HepG2 (cell line): ENCODE results near the gene HSPE1. TPM values are rescaled to one million over a fixed set of nuclear protein-coding genes. Genes with fewer than 3 reads are reported as not detected.
A peak's percentile ranks its signal among the peaks of the same experiment; 100 is the strongest.

ENCODE experiments used
- ARID3A ChIP-seq: IDR thresholded peaks from 2 replicates; pipeline ENCODE4 v1.6.1; 2012; ENCODE audit warnings: low read depth, low read length, improper control_type of control experiment
- CREM ChIP-seq, 2 experiments: sonication (generic) in 1 of 2; formaldehyde crosslinking in 1 of 2; IDR thresholded peaks; 2 replicates each; pipeline versions ENCODE4 v1.4.0 to v1.6.1; 2016 to 2020; ENCODE audit warnings: antibody characterized with exemption in 1 of 2, mild to moderate bottlenecking in 1 of 2, missing genetic modification reagents in 1 of 2
- ELF1 ChIP-seq: sonication (generic); formaldehyde crosslinking; IDR thresholded peaks from 2 replicates; pipeline ENCODE4 v1.4.0; 2020; ENCODE audit warnings: missing genetic modification reagents
- HNRNPH1 ChIP-seq: fragments of 200-400 bp; formaldehyde crosslinking; optimal IDR thresholded peaks from 2 replicates; pipeline ENCODE3; 2017; ENCODE audit warnings: mild to moderate bottlenecking, low read depth, low read length
- HOXA5 ChIP-seq: sonication (generic); formaldehyde crosslinking; IDR thresholded peaks from 2 replicates; pipeline ENCODE4 v1.4.0; 2020; ENCODE audit warnings: missing genetic modification reagents
- KAT7 ChIP-seq: IDR thresholded peaks from 2 replicates; pipeline ENCODE4 v1.6.1; 2018; ENCODE audit warnings: borderline replicate concordance, missing compliant biosample characterization
- NFATC3 ChIP-seq: sonication (generic); formaldehyde crosslinking; IDR thresholded peaks from 2 replicates; pipeline ENCODE4 v1.5.1; 2020; ENCODE audit warnings: mild to moderate bottlenecking, missing genetic modification reagents
- NONO ChIP-seq, 2 experiments: fragments of 450-650 bp in 1 of 2; sonication (generic) in 1 of 2; formaldehyde crosslinking in 1 of 2; IDR thresholded peaks in 1 of 2; conservative IDR thresholded peaks in 1 of 2; 2 replicates each; pipeline versions ENCODE4 v1.6.1 to v1.8.0; 2017 to 2022; ENCODE audit warnings: mild to moderate bottlenecking in 1 of 2, missing genetic modification reagents in 1 of 2, moderate library complexity in 1 of 2
- POLR2A ChIP-seq, 2 experiments: IDR thresholded peaks; 2 replicates each; pipeline ENCODE4 v1.6.1; 2011; ENCODE audit warnings: low read depth in 2 of 2, low read length in 2 of 2, mild to moderate bottlenecking in 1 of 2, moderate library complexity in 1 of 2; ENCODE audit not compliant: insufficient read depth in 1 of 2
- POLR2AphosphoS5 ChIP-seq: IDR thresholded peaks from 2 replicates; pipeline ENCODE4 v1.6.1; 2012; ENCODE audit warnings: low read depth, low read length
- SATB2 ChIP-seq: sonication (generic); formaldehyde crosslinking; IDR thresholded peaks from 2 replicates; pipeline ENCODE4 v1.5.0; 2020; ENCODE audit warnings: missing genetic modification reagents
- TOPORS ChIP-seq: sonication (generic); formaldehyde crosslinking; IDR thresholded peaks from 2 replicates; pipeline ENCODE4 v1.8.0; 2023; ENCODE audit warnings: mild to moderate bottlenecking, missing genetic modification reagents
- TRIM24 ChIP-seq: sonication (generic); formaldehyde crosslinking; IDR thresholded peaks from 2 replicates; pipeline ENCODE4 v1.8.0; 2022; ENCODE audit warnings: mild to moderate bottlenecking, missing genetic modification reagents
- ZBTB40 ChIP-seq, 2 experiments: fragments of 450-650 bp in 1 of 2; sonication (generic) in 1 of 2; formaldehyde crosslinking in 1 of 2; IDR thresholded peaks; 2 replicates each; pipeline versions ENCODE4 v1.6.1 to v1.8.0; 2016 to 2022; ENCODE audit warnings: antibody characterized with exemption in 1 of 2, mild to moderate bottlenecking in 1 of 2, missing genetic modification reagents in 1 of 2
- ZFYVE20 ChIP-seq: sonication (generic); formaldehyde crosslinking; IDR thresholded peaks from 2 replicates; pipeline ENCODE4 v1.8.0; 2023; ENCODE audit warnings: low read depth, mild to moderate bottlenecking, moderate library complexity, missing genetic modification reagents, borderline replicate concordance
- ZMYM4 ChIP-seq: sonication (generic); formaldehyde crosslinking; IDR thresholded peaks from 2 replicates; pipeline ENCODE4 v1.8.1; 2023; ENCODE audit warnings: mild to moderate bottlenecking, missing genetic modification reagents
- ZNF20 ChIP-seq: sonication (generic); formaldehyde crosslinking; IDR thresholded peaks from 2 replicates; pipeline ENCODE4 v1.4.0; 2020; ENCODE audit warnings: mild to moderate bottlenecking, moderate library complexity, missing genetic modification reagents
- ZNF468 ChIP-seq: sonication (generic); formaldehyde crosslinking; IDR thresholded peaks from 2 replicates; pipeline ENCODE4 v1.8.0; 2022; ENCODE audit warnings: mild to moderate bottlenecking, moderate library complexity, missing genetic modification reagents
- ZNF772 ChIP-seq: sonication (generic); formaldehyde crosslinking; IDR thresholded peaks from 2 replicates; pipeline ENCODE4 v1.5.0; 2020; ENCODE audit warnings: mild to moderate bottlenecking, missing genetic modification reagents
- polyA plus RNA-seq, 8 experiments: library from polyadenylated mRNA; depleted of rRNA in 3 of 8; stranded (reverse) in 7 of 8; unstranded in 1 of 8; fragments of >200 nt; fragmentation: Illumina TruSeq in 4 of 8; extraction: Trizol in 4 of 8; gene quantifications; 2 replicates each; pipeline versions ENCODE4 v1.2.1 to v1.2.3, GENCODE V29; 2011 to 2016; ENCODE audit warnings: low read depth in 4 of 8, missing spikeins in 1 of 8, mixed read lengths in 1 of 8; ENCODE audit not compliant: insufficient read depth in 1 of 8
- total RNA-seq, 5 experiments: library from RNA; depleted of rRNA; stranded (reverse); fragments of >200 nt; fragmentation: Illumina TruSeq; extraction: Trizol; gene quantifications; 2 replicates each; pipeline ENCODE4 v1.2.3, GENCODE V29; 2016; ENCODE audit warnings: low read depth in 1 of 5

HSPE1 gene
- total and polyA plus RNA-seq, 2 of the 13 experiments (the other 11 are each of a cell fraction or from before 2014, with no cell fraction given), result 244 to 823 TPM

GRCh38 chr2:197499594-197500502, at the start of gene HSPE1, which contains the start of gene HSPD1 (continued):
- TF ChIP-seq ARID3A (no peak), NONO (IDR thresholded peaks at IDR 0.05) (no peak), NONO (CRISPR knock-in tag; conservative IDR thresholded peaks at IDR 0.05) (peak; percentile 98), TOPORS (CRISPR knock-in tag) (peak; percentile 97), POLR2A (IDR thresholded peaks at IDR 0.05; ENCODE audit: insufficient read depth in 1 of 2, low read depth in 2 of 2, low read length in 2 of 2) (peak; percentile 97 to 100), KAT7 (peak; percentile 99; the same call in 1 of the 2 replicates), ZNF772 (peak; percentile 99), ZNF20 (CRISPR knock-in tag) (peak; percentile 46; the same call in 1 of the 2 replicates), TRIM24 (CRISPR knock-in tag) (no peak), HOXA5 (CRISPR knock-in tag) (peak; percentile 88), ZFYVE20 (CRISPR knock-in tag) (peak; percentile 96), SATB2 (CRISPR knock-in tag) (no peak; the same call in none of the 2 replicates), HNRNPH1 (no peak), NFATC3 (peak; percentile 53; the same call in 1 of the 2 replicates), ZMYM4 (CRISPR knock-in tag) (peak; percentile 96), ZNF468 (CRISPR knock-in tag) (peak; percentile 63), CREM (IDR thresholded peaks at IDR 0.05) (peak; percentile 98), CREM (CRISPR knock-in tag; IDR thresholded peaks at IDR 0.05) (peak; percentile 64), ZBTB40 (IDR thresholded peaks at IDR 0.05) (no peak), ZBTB40 (CRISPR knock-in tag; IDR thresholded peaks at IDR 0.05) (peak; percentile 86), ELF1 (CRISPR knock-in tag) (peak; percentile 96), POLR2AphosphoS5 (peak; percentile 98)
